Endothelial cell (in vitro differentiated cells): ENCODE data around the gene DIPK1C. TPM values are rescaled to one million over a fixed set of nuclear protein-coding genes. Genes with fewer than 3 reads are reported as not detected.

Experiments
- DNase-seq: peaks from one replicate; pipeline ENCODE4 v3.0.0; 2021; ENCODE audit warnings: low spot score
- H3K27ac Mint-ChIP-seq: one replicate; pipeline ENCODE4 v1.8.0; 2021; ENCODE audit warnings: mixed read lengths, inconsistent platforms; ENCODE audit not compliant: unreplicated experiment
- H3K27me3 Mint-ChIP-seq: one replicate; pipeline ENCODE4 v1.8.0; 2021; ENCODE audit warnings: mild to moderate bottlenecking, moderate library complexity, mixed read lengths, inconsistent platforms; ENCODE audit not compliant: unreplicated experiment
- H3K36me3 Mint-ChIP-seq: one replicate; pipeline ENCODE4 v1.8.0; 2021; ENCODE audit warnings: mild to moderate bottlenecking, low read depth, mixed read lengths, inconsistent platforms; ENCODE audit not compliant: unreplicated experiment
- H3K4me1 Mint-ChIP-seq: one replicate; pipeline ENCODE4 v1.8.0; 2021; ENCODE audit warnings: mild to moderate bottlenecking, mixed read lengths, inconsistent platforms; ENCODE audit not compliant: unreplicated experiment
- H3K4me3 Mint-ChIP-seq: one replicate; pipeline ENCODE4 v1.8.0; 2021; ENCODE audit warnings: mild to moderate bottlenecking, mixed read lengths, inconsistent platforms; ENCODE audit not compliant: unreplicated experiment
- H3K9me3 Mint-ChIP-seq: one replicate; pipeline ENCODE4 v1.8.0; 2021; ENCODE audit warnings: mixed read lengths, inconsistent platforms; ENCODE audit not compliant: unreplicated experiment
- total RNA-seq: library from RNA; stranded (reverse); fragmentation: NEBNext Ultra II Directional; extraction: Animal tissue kit (Norgen Biotek cat#: 25700); gene quantifications from one replicate; pipeline ENCODE4 v1.2.1, GENCODE V29; 2021; ENCODE audit not compliant: unreplicated experiment
- TF ChIP-seq, protein P1 (sequence below): fragments of 200-600 bp; sonication (generic); IDR thresholded peaks from one replicate; pipeline ENCODE4 v1.5.0; 2021; ENCODE audit warnings: antibody characterized with exemption; ENCODE audit not compliant: unreplicated experiment

Gene DIPK1C
- total RNA-seq, 1 donor from 2014 or later: 0.21 TPM

DNA sequence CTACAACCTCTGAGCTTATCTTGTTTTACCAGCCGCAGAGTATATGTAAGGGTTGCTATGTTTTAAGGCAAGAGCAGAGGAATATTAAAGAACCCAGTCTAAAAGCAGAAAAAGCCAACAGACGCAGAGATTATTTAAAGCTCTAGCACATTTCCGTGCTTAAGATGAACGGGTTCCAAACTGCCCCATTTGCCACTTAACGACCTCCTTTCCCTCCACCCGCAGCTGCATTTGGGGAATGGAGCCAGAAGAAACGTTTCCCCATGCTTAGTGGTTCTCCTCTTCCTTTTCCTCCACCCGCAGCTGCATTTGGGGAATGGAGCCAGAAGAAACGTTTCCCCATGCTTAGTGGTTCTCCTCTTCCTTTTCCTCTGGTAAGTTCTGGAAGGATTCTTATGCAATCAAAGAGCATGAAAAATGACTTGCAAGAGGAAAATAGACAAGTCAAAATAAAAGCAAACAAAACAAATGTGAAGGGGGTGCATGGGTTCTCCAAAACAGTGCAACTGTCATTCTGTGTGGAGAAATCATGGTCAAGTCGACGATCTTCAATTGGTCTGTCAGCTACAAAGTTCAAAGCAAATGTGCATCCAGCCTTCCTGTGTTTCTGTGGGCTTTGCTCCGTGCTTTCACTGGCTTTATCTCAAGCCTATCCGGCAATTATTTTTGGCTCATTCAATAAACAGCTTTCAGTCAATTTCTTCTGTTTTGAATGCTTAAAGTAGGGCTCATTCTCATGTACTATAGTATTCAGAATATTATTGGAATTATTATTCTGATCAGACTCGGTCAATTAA, 57.8 kb downstream of the DIPK1C start:
- no peak overlapping the region for H3K4me3 Mint-ChIP-seq
- no peaks in the 10 kb centered on the region for H3K36me3 Mint-ChIP-seq
- H3K9me3 Mint-ChIP-seq: no peaks in the 10 kb centered on the region
- H3K27ac Mint-ChIP-seq: no peak overlapping the region
- H3K27me3 Mint-ChIP-seq: peaks cover 5% of the 10 kb centered on the region
- DNase-seq: no peak
- TF ChIP-seq, protein P1, sequence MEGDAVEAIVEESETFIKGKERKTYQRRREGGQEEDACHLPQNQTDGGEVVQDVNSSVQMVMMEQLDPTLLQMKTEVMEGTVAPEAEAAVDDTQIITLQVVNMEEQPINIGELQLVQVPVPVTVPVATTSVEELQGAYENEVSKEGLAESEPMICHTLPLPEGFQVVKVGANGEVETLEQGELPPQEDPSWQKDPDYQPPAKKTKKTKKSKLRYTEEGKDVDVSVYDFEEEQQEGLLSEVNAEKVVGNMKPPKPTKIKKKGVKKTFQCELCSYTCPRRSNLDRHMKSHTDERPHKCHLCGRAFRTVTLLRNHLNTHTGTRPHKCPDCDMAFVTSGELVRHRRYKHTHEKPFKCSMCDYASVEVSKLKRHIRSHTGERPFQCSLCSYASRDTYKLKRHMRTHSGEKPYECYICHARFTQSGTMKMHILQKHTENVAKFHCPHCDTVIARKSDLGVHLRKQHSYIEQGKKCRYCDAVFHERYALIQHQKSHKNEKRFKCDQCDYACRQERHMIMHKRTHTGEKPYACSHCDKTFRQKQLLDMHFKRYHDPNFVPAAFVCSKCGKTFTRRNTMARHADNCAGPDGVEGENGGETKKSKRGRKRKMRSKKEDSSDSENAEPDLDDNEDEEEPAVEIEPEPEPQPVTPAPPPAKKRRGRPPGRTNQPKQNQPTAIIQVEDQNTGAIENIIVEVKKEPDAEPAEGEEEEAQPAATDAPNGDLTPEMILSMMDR: no peak
- no peaks in the 10 kb centered on the region for H3K4me1 Mint-ChIP-seq

DNA sequence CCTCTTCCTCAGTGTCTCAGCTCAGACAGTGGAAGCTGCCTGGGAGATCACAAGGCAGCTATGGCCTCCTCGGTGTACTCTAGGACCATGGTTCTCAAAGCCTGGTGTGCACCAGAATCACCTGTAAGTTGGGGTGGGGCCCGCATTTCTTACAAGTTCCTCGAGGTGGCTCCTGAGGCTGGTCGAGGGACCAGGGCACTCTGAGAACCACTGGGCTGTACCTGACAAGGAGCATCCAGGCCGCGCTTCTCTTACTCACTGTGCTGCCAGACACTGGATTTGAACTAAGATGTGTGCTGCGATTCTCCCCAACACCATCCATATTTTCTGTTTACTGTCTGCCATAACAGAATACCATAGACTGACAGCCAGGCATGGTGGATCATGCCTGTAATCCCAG, 59.5 kb downstream of the DIPK1C start:
- no peaks in the 10 kb centered on the region for H3K4me1 Mint-ChIP-seq
- H3K36me3 Mint-ChIP-seq: no peaks in the 10 kb centered on the region

DNA sequence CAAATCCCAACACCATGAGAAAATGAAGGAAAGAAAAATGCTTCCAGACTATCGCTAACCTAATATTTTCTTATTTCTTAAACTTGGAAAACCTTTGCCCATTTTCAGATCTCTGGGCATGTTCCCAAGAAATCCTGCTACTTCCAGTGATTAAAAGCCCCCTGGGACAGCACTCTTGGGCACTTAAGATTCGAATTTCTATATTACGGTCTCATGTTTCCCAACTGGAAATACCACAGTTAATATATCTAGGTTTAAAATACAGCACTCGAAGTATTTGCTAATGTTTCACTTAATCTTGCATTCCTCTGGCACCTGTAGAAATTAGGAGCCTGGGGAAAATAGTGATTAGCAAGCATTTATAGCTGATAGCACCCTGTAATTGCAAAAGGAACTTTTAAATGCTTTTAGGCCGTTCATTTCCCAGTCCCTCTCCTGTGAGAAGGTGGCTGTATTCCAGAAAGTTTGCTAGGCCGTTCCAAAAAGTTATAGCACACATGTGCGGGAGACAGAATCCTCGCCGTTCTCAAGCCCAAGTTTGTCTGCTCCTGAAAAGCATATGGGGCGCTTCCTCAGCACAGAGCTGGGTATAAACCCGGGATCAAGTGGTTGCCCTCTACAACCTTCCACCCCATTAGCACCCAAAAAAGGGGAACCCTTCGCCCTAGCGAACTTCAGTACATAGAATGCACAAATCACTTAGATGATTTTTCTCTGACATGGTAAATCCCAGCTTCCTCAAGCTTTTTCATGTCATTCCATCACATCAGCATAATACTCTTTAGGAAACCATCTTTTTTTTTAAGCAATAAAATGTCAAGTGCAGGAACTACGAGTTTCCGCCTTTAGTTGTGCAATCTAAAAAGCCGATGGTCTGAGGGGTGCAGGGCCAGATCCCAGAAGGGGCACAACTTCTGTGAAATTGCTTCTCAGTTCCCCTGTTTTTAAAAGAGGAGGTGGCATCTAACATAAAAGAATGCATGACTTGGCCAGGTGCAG, 60.6 kb downstream of the DIPK1C start:
- Mint-ChIP-seq H3K4me1 (no peaks in the 10 kb centered on the region), H3K4me3 (no peak overlapping the region), H3K9me3 (no peaks in the 10 kb centered on the region), H3K27me3 (peaks cover 5% of the 10 kb centered on the region), H3K27ac (no peak overlapping the region), H3K36me3 (no peaks in the 10 kb centered on the region)
- DNase-seq: no peak
- TF ChIP-seq, protein P1: no peak

More for the DNA sequence above, 59.5 kb downstream of the DIPK1C start:
- no peaks in the 10 kb centered on the region for H3K9me3 Mint-ChIP-seq
- no peak for DNase-seq
- no peak overlapping the region for H3K27ac Mint-ChIP-seq
- H3K4me3 Mint-ChIP-seq: no peak overlapping the region
- peaks cover 5% of the 10 kb centered on the region for H3K27me3 Mint-ChIP-seq
- TF ChIP-seq, protein P1: no peak

DNA sequence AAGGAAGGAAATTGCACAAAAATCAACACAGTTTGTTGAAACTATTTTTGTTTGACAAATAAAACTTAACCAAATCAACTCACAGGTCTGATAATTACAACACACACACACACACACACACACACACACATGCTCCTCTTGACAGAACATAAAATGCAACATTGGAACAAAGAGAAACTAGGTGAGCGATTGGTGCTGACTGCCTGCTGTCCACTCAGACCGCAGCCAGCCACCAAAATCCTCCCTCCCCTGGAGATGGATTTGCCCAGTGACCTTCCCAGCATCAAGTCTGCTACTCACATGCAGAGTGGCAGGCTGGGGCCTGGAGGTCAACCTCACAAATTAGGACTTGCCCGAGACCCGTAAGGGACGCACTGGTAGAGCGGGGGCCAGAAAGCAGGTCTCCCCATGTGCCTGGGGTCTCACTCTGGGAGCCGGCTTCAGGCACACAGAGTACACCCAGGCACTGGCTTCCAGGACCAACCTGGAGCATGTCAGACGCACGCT, 61.4 kb downstream of the DIPK1C start:
- Mint-ChIP-seq H3K9me3 (no peaks in the 10 kb centered on the region), H3K4me1 (no peaks in the 10 kb centered on the region), H3K27ac (no peak overlapping the region), H3K36me3 (no peaks in the 10 kb centered on the region), H3K4me3 (no peak overlapping the region), H3K27me3 (peaks cover 1% of the 10 kb centered on the region)
- DNase-seq: no peak
- TF ChIP-seq, protein P1: no peak
